C4-2B (cell line): Measurements from ENCODE around the gene DIS3.

Experiments
- ZFX ChIP-seq: fragments of 450-650 bp; IDR thresholded peaks from 2 replicates; pipeline ENCODE4 v1.6.1; 2017
- TF ChIP-seq, protein P1 (sequence below): fragments of 450-650 bp; conservative IDR thresholded peaks from 2 replicates; pipeline ENCODE4 v1.5.1; 2017; ENCODE audit warnings: mild to moderate bottlenecking

DNA sequence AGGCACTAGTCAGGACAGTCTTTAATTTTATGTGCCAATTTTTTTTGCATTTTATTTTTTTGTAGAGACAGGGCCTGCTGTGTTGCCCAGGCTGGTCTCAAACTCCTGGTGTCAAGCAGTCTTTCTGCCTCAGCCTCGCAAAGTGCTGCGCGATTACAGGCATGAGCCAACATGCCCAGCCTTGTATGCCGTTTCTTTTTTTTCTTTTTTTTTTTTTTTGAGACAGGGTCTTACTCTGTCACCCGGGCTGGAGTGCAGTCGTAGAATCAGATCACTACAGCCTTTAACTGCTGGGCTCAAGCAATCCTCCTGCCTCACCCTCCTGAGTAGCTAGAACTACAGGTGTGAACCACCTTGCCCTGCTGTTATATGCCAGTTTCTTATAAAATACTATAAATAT is 27.6 kb downstream of the DIS3 start:
- TF ChIP-seq, protein P1, sequence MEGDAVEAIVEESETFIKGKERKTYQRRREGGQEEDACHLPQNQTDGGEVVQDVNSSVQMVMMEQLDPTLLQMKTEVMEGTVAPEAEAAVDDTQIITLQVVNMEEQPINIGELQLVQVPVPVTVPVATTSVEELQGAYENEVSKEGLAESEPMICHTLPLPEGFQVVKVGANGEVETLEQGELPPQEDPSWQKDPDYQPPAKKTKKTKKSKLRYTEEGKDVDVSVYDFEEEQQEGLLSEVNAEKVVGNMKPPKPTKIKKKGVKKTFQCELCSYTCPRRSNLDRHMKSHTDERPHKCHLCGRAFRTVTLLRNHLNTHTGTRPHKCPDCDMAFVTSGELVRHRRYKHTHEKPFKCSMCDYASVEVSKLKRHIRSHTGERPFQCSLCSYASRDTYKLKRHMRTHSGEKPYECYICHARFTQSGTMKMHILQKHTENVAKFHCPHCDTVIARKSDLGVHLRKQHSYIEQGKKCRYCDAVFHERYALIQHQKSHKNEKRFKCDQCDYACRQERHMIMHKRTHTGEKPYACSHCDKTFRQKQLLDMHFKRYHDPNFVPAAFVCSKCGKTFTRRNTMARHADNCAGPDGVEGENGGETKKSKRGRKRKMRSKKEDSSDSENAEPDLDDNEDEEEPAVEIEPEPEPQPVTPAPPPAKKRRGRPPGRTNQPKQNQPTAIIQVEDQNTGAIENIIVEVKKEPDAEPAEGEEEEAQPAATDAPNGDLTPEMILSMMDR, result no peak
- no peak for TF ChIP-seq ZFX
